ENCODE measurements around the gene TIMM23.
"Not testable (repeated sequence)": the region's sequence is repeated elsewhere in the genome, so short reads cannot be mapped to it uniquely, and the experiment has no call there.

- not testable (repeated sequence) for TF ChIP-seq FOXA1 (IDR thresholded peaks at IDR 0.05); BHLHE40 (IDR thresholded peaks at IDR 0.05; ENCODE audit: borderline replicate concordance); FOXK2 (IDR thresholded peaks at IDR 0.05); L3MBTL2 (conservative IDR thresholded peaks at IDR 0.05); ELF4 (IDR thresholded peaks at IDR 0.05)
Observed at GRCh38 chr10:45974041-45974440, 1.8 kb downstream of the TIMM23 start.
